HCT116 (cell line): ENCODE measurements around the gene COQ3. TPM values are rescaled to one million over a fixed set of nuclear protein-coding genes. Genes with fewer than 3 reads are reported as not detected.

ENCODE experiments used
- ATAC-seq: fragments of 200-7000 bp; cut with Tn5 transposase; 2 replicates; pipeline ENCODE4 v1.9.1; 2020; ENCODE audit warnings: mild to moderate bottlenecking, moderate library complexity
- BruUV-seq: library from RNA; stranded (reverse); fragments of 400-500 nt; replicated peaks from 2 replicates; lab custom pipeline; 2021; lab: Mats Ljungman, UMichigan
- CTCF ChIA-PET: fragments of 300-600 bp; sonication (Branson Sonifier 250); formaldehyde crosslinking; loops from one replicate; lab custom pipeline; 2021; ENCODE audit warnings: antibody characterized with exemption; lab: Charles Lee
- POLR2A ChIA-PET: fragments of 300-600, 350-600 bp; sonication (Branson Sonifier 250); formaldehyde crosslinking; loops from one replicate; lab custom pipeline; 2021; ENCODE audit warnings: antibody characterized with exemption; lab: Charles Lee
- RAD21 ChIA-PET, 2 experiments: fragments of 300-600 bp; sonication (Branson Sonifier 250); formaldehyde crosslinking; loops; one replicate each; lab custom pipeline; 2023; ENCODE audit warnings: low total read pairs in 2 of 2; ENCODE audit not compliant: uncharacterized antibody in 2 of 2, unreplicated experiment in 2 of 2, low non-redundant PET in 1 of 2; lab: Charles Lee
- DNase-seq: peaks from one replicate; pipeline ENCODE4 v3.0.0-alpha.2; 2010; ENCODE audit warnings: low read depth, low spot score
- H2AFZ ChIP-seq: fragments of 200-600 bp; shearing (Covaris generic), sonication (generic); 2 replicates; pipeline ENCODE4 v1.6.1; 2017; ENCODE audit warnings: low read depth, mixed run types, mixed read lengths, antibody characterized with exemption, low read length; ENCODE audit not compliant: poor library complexity, severe bottlenecking
- H3K27ac ChIP-seq: 2 replicates; pipeline ENCODE4 v1.5.1; 2012; ENCODE audit warnings: low read depth, low read length
- H3K27me3 ChIP-seq: fragments of 200-600 bp; sonication (generic); 2 replicates; pipeline ENCODE4 v1.6.1; 2016; ENCODE audit warnings: mixed run types, low read length, mixed read lengths; ENCODE audit not compliant: insufficient read depth
- H3K36me3 ChIP-seq, 2 experiments: fragments of 200-500 bp in 1 of 2; fragments of 200-600 bp in 1 of 2; sonication (Bioruptor generic) in 1 of 2; sonication (generic) in 1 of 2; 2 replicates each; pipeline versions ENCODE4 v1.5.1 to v1.6.1; 2014 to 2016; ENCODE audit warnings: low read length in 2 of 2, inconsistent platforms in 1 of 2, mixed read lengths in 1 of 2, mixed run types in 1 of 2; ENCODE audit not compliant: insufficient read depth in 2 of 2, control insufficient read depth in 1 of 2
- H3K4me1 ChIP-seq, 2 experiments: fragments of 200-600 bp in 1 of 2; sonication (generic) in 1 of 2; 2 replicates each; pipeline versions ENCODE4 v1.5.1 to v1.6.1; 2012 to 2017; ENCODE audit warnings: low read length in 2 of 2, inconsistent platforms in 1 of 2, mild to moderate bottlenecking in 1 of 2, mixed read lengths in 1 of 2, mixed run types in 1 of 2, moderate library complexity in 1 of 2; ENCODE audit not compliant: insufficient read depth in 2 of 2, control insufficient read depth in 1 of 2
- H3K4me2 ChIP-seq: fragments of 200-600 bp; sonication (generic); 2 replicates; pipeline ENCODE4 v1.6.1; 2017; ENCODE audit warnings: mixed run types, low read length, mixed read lengths
- H3K4me3 ChIP-seq, 2 experiments: fragments of 200-600 bp in 1 of 2; sonication (generic) in 1 of 2; replicated peaks in 1 of 2; 2 replicates each; pipeline ENCODE4 v1.5.1; 2011 to 2016; ENCODE audit warnings: low read length in 2 of 2, control low read depth in 1 of 2, low read depth in 1 of 2, mild to moderate bottlenecking in 1 of 2, mixed read lengths in 1 of 2, mixed run types in 1 of 2
- H3K79me2 ChIP-seq: fragments of 200-600 bp; sonication (generic); 2 replicates; pipeline ENCODE4 v1.6.1; 2017; ENCODE audit warnings: mild to moderate bottlenecking, mixed run types, low read length, moderate library complexity, mixed read lengths; ENCODE audit not compliant: insufficient read depth
- H3K9ac ChIP-seq: fragments of 200-600 bp; sonication (generic); 2 replicates; pipeline ENCODE4 v1.6.1; 2016; ENCODE audit warnings: low read length, mixed read lengths
- H3K9me2 ChIP-seq: fragments of 200-600 bp; sonication (generic), shearing (Covaris generic); 2 replicates; pipeline ENCODE4 v1.6.1; 2017; ENCODE audit warnings: mixed run types, mild to moderate bottlenecking, moderate library complexity; ENCODE audit not compliant: insufficient read depth
- H3K9me3 ChIP-seq, 2 experiments: fragments of 200-500 bp in 1 of 2; fragments of 200-600 bp in 1 of 2; sonication (Bioruptor generic) in 1 of 2; sonication (generic) in 1 of 2; 2 replicates each; pipeline ENCODE4 v1.6.1; 2014 to 2017; ENCODE audit warnings: low read length in 2 of 2, mixed read lengths in 2 of 2, inconsistent platforms in 1 of 2, low read depth in 1 of 2, mild to moderate bottlenecking in 1 of 2, mixed run types in 1 of 2, moderate library complexity in 1 of 2; ENCODE audit not compliant: control insufficient read depth in 1 of 2, insufficient read depth in 1 of 2
- H4K20me1 ChIP-seq: fragments of 200-600 bp; sonication (generic), shearing (Covaris generic); 2 replicates; pipeline ENCODE4 v1.6.1; 2017; ENCODE audit warnings: mixed run types, mild to moderate bottlenecking, moderate library complexity; ENCODE audit not compliant: insufficient read depth
- CBX3 ChIP-seq: IDR thresholded peaks from 2 replicates; pipeline ENCODE4 v1.6.1; 2012; ENCODE audit warnings: low read depth
- EGR1 ChIP-seq: IDR thresholded peaks from 2 replicates; pipeline ENCODE4 v1.6.1; 2012; ENCODE audit warnings: low read depth
- EZH2phosphoT487 ChIP-seq: fragments of 200-600 bp; IDR thresholded peaks from 2 replicates; pipeline ENCODE4 v1.6.1; 2018; ENCODE audit warnings: antibody characterized with exemption, borderline replicate concordance
- FOSL1 ChIP-seq: IDR thresholded peaks from 2 replicates; pipeline ENCODE4 v1.6.1; 2012; ENCODE audit warnings: low read depth
- MAX ChIP-seq: IDR thresholded peaks from 2 replicates; pipeline ENCODE4 v1.6.1; 2012
- RAD21 ChIP-seq: IDR thresholded peaks from 2 replicates; pipeline ENCODE4 v1.6.1; 2012; ENCODE audit warnings: low read depth, mild to moderate bottlenecking
- SIN3A ChIP-seq: IDR thresholded peaks from 2 replicates; pipeline ENCODE4 v1.6.1; 2012; ENCODE audit warnings: low read depth
- SP1 ChIP-seq: IDR thresholded peaks from 2 replicates; pipeline ENCODE4 v1.6.1; 2012; ENCODE audit warnings: low read depth
- ZFX ChIP-seq: fragments of 450-650 bp; IDR thresholded peaks from 2 replicates; pipeline ENCODE4 v1.6.1; 2017
- intact Hi-C: fragments of 100-400 bp; cut with micrococcal nuclease; formaldehyde crosslinking; loops from 2 replicates; pipeline ENCODE4 v1.10.0; 2022
- total RNA-seq: library from RNA; stranded (reverse); gene quantifications from one replicate; pipeline ENCODE4 v1.2.1, GENCODE V29; 2021; ENCODE audit not compliant: unreplicated experiment
- TF ChIP-seq, protein P1 (sequence below): IDR thresholded peaks from 2 replicates; pipeline ENCODE4 v1.6.1; 2012; ENCODE audit warnings: low read depth

The COQ3 gene
- total RNA-seq, 1 experiment from 2014 or later = 19.0 TPM

- TF ChIP-seq CBX3 = no peak
- TF ChIP-seq, protein P1, sequence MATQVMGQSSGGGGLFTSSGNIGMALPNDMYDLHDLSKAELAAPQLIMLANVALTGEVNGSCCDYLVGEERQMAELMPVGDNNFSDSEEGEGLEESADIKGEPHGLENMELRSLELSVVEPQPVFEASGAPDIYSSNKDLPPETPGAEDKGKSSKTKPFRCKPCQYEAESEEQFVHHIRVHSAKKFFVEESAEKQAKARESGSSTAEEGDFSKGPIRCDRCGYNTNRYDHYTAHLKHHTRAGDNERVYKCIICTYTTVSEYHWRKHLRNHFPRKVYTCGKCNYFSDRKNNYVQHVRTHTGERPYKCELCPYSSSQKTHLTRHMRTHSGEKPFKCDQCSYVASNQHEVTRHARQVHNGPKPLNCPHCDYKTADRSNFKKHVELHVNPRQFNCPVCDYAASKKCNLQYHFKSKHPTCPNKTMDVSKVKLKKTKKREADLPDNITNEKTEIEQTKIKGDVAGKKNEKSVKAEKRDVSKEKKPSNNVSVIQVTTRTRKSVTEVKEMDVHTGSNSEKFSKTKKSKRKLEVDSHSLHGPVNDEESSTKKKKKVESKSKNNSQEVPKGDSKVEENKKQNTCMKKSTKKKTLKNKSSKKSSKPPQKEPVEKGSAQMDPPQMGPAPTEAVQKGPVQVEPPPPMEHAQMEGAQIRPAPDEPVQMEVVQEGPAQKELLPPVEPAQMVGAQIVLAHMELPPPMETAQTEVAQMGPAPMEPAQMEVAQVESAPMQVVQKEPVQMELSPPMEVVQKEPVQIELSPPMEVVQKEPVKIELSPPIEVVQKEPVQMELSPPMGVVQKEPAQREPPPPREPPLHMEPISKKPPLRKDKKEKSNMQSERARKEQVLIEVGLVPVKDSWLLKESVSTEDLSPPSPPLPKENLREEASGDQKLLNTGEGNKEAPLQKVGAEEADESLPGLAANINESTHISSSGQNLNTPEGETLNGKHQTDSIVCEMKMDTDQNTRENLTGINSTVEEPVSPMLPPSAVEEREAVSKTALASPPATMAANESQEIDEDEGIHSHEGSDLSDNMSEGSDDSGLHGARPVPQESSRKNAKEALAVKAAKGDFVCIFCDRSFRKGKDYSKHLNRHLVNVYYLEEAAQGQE = no peak
- no peak for TF ChIP-seq ZFX
- no peak for TF ChIP-seq SP1
- no peak for TF ChIP-seq RAD21
- no peak for TF ChIP-seq SIN3A
- TF ChIP-seq EZH2phosphoT487 = no peak
- TF ChIP-seq EGR1 = no peak
- TF ChIP-seq, all 23 proteins: peak for 0
- POLR2A ChIA-PET = no interaction called here
Observed at GRCh38 chr6:99366852-99367251, 27.1 kb downstream of the COQ3 start.

GRCh38 chr6:99364026-99364425 is 30.0 kb downstream of the COQ3 start:
- intact Hi-C loops = no loop called here
- no peak overlapping the region for H3K4me3 ChIP-seq
- CTCF ChIA-PET = no interaction called here
- RAD21 ChIA-PET = no interaction called here
- no peak overlapping the region for H3K9ac ChIP-seq
- no TSS peak for BruUV-seq
- DNase-seq (no peak), ATAC-seq (no peak)
- no peak overlapping the region for H3K4me2 ChIP-seq
- H3K4me1 ChIP-seq = no peaks in the 10 kb centered on the region
- TF ChIP-seq SIN3A (no peak), MAX (no peak), CBX3 (no peak), FOSL1 (no peak)
- no peaks in the 10 kb centered on the region for H3K9me3 ChIP-seq
- POLR2A ChIA-PET = no interaction called here
- H3K27ac ChIP-seq = no peak overlapping the region
- H3K27me3 ChIP-seq = no peaks in the 10 kb centered on the region
- H3K36me3 ChIP-seq = no peaks in the 10 kb centered on the region
- H3K79me2 ChIP-seq = no peaks in the 10 kb centered on the region
- H2AFZ ChIP-seq = no peak overlapping the region
- no peaks in the 10 kb centered on the region for H4K20me1 ChIP-seq
- no peaks in the 10 kb centered on the region for H3K9me2 ChIP-seq

More at GRCh38 chr6:99366852-99367251, 27.1 kb downstream of the COQ3 start:
- Histone ChIP-seq H3K9me3 (no peaks in the 10 kb centered on the region), H3K36me3 (no peaks in the 10 kb centered on the region), H3K4me3 (no peak overlapping the region), H2AFZ (no peak overlapping the region), H4K20me1 (no peaks in the 10 kb centered on the region), H3K4me2 (no peak overlapping the region), H3K9ac (no peak overlapping the region), H3K79me2 (no peaks in the 10 kb centered on the region), H3K9me2 (no peaks in the 10 kb centered on the region), H3K4me1 (no peaks in the 10 kb centered on the region), H3K27ac (no peak overlapping the region), H3K27me3 (no peaks in the 10 kb centered on the region)
- ATAC-seq (no peak), DNase-seq (no peak)
- intact Hi-C loops = no loop called here
- CTCF ChIA-PET = no interaction called here
- RAD21 ChIA-PET = no interaction called here
- BruUV-seq = no TSS peak
